HEK293 (cell line): ENCODE data around the gene NUP210.

Experiments
- BCL11A ChIP-seq: fragments of 450-650 bp; formaldehyde crosslinking; IDR thresholded peaks from 2 replicates; pipeline ENCODE4 v1.5.1; 2016; ENCODE audit warnings: low read depth, missing biosample characterization, missing genetic modification characterization
- FEZF1 ChIP-seq: fragments of 450-650 bp; formaldehyde crosslinking; IDR thresholded peaks from 2 replicates; pipeline ENCODE4 v1.5.1; 2016; ENCODE audit warnings: missing biosample characterization, missing genetic modification characterization
- GLIS2 ChIP-seq: fragments of 450-650 bp; formaldehyde crosslinking; IDR thresholded peaks from 2 replicates; pipeline ENCODE4 v1.5.1; 2016; ENCODE audit warnings: missing biosample characterization, missing genetic modification characterization
- HOXA7 ChIP-seq: sonication (generic); formaldehyde crosslinking; IDR thresholded peaks from 2 replicates; pipeline ENCODE4 v1.8.1; 2022; ENCODE audit warnings: missing genetic modification reagents, borderline replicate concordance
- KLF7 ChIP-seq: fragments of 450-650 bp; formaldehyde crosslinking; IDR thresholded peaks from 2 replicates; pipeline ENCODE4 v1.5.1; 2016; ENCODE audit warnings: missing biosample characterization, missing genetic modification characterization, borderline replicate concordance
- PATZ1 ChIP-seq: fragments of 450-650 bp; formaldehyde crosslinking; IDR thresholded peaks from 2 replicates; pipeline ENCODE4 v1.5.1; 2016; ENCODE audit warnings: missing biosample characterization, missing genetic modification characterization
- SCRT1 ChIP-seq: fragments of 450-650 bp; formaldehyde crosslinking; IDR thresholded peaks from 2 replicates; pipeline ENCODE4 v1.5.1; 2016; ENCODE audit warnings: missing biosample characterization, missing genetic modification characterization, borderline replicate concordance
- SP3 ChIP-seq: fragments of 450-650 bp; formaldehyde crosslinking; IDR thresholded peaks from 2 replicates; pipeline ENCODE4 v1.5.1; 2016; ENCODE audit warnings: missing biosample characterization, missing genetic modification characterization
- ZBTB1 ChIP-seq: fragments of 450-650 bp; formaldehyde crosslinking; IDR thresholded peaks from 2 replicates; pipeline ENCODE4 v1.5.1; 2016; ENCODE audit warnings: missing biosample characterization, missing genetic modification characterization
- ZBTB10 ChIP-seq: fragments of 450-650 bp; formaldehyde crosslinking; IDR thresholded peaks from 2 replicates; pipeline ENCODE4 v1.5.1; 2016; ENCODE audit warnings: missing biosample characterization, missing genetic modification characterization
- ZBTB20 ChIP-seq: fragments of 450-650 bp; formaldehyde crosslinking; IDR thresholded peaks from 2 replicates; pipeline ENCODE4 v1.5.1; 2016; ENCODE audit warnings: missing biosample characterization, missing genetic modification characterization
- ZEB2 ChIP-seq: fragments of 450-650 bp; formaldehyde crosslinking; IDR thresholded peaks from 2 replicates; pipeline ENCODE4 v1.5.1; 2016; ENCODE audit warnings: missing biosample characterization, missing genetic modification characterization
- ZFP69B ChIP-seq: fragments of 450-650 bp; formaldehyde crosslinking; IDR thresholded peaks from 2 replicates; pipeline ENCODE4 v1.5.1; 2016; ENCODE audit warnings: missing biosample characterization, missing genetic modification characterization
- ZNF121 ChIP-seq: fragments of 450-650 bp; formaldehyde crosslinking; IDR thresholded peaks from 2 replicates; pipeline ENCODE4 v1.5.1; 2016; ENCODE audit warnings: missing biosample characterization, missing genetic modification characterization
- ZNF146 ChIP-seq: fragments of 450-650 bp; formaldehyde crosslinking; IDR thresholded peaks from 2 replicates; pipeline ENCODE4 v1.5.1; 2016; ENCODE audit warnings: missing biosample characterization, missing genetic modification characterization
- ZNF155 ChIP-seq: fragments of 450-650 bp; formaldehyde crosslinking; IDR thresholded peaks from 2 replicates; pipeline ENCODE4 v1.5.1; 2016; ENCODE audit warnings: missing biosample characterization, missing genetic modification characterization
- ZNF16 ChIP-seq: fragments of 450-650 bp; formaldehyde crosslinking; IDR thresholded peaks from 2 replicates; pipeline ENCODE4 v1.5.1; 2016; ENCODE audit warnings: low read depth, missing biosample characterization, missing genetic modification characterization
- ZNF175 ChIP-seq: fragments of 450-650 bp; formaldehyde crosslinking; IDR thresholded peaks from 2 replicates; pipeline ENCODE4 v1.5.1; 2016; ENCODE audit warnings: missing biosample characterization, missing genetic modification characterization
- ZNF18 ChIP-seq: fragments of 450-650 bp; formaldehyde crosslinking; IDR thresholded peaks from 2 replicates; pipeline ENCODE4 v1.5.1; 2016; ENCODE audit warnings: missing biosample characterization, missing genetic modification characterization
- ZNF184 ChIP-seq: fragments of 450-650 bp; IDR thresholded peaks from 2 replicates; pipeline ENCODE4 v1.5.1; 2018; ENCODE audit warnings: missing biosample characterization, mild to moderate bottlenecking, missing genetic modification characterization
- ZNF19 ChIP-seq: fragments of 450-650 bp; formaldehyde crosslinking; IDR thresholded peaks from 2 replicates; pipeline ENCODE4; 2016; ENCODE audit warnings: missing biosample characterization, missing genetic modification characterization, low read depth
- ZNF2 ChIP-seq: fragments of 450-650 bp; formaldehyde crosslinking; IDR thresholded peaks from 2 replicates; pipeline ENCODE4 v1.5.1; 2016; ENCODE audit warnings: missing biosample characterization, missing genetic modification characterization
- ZNF202 ChIP-seq: fragments of 450-650 bp; formaldehyde crosslinking; IDR thresholded peaks from 2 replicates; pipeline ENCODE4 v1.5.1; 2016; ENCODE audit warnings: missing biosample characterization, missing genetic modification characterization, borderline replicate concordance
- ZNF214 ChIP-seq: fragments of 450-650 bp; formaldehyde crosslinking; IDR thresholded peaks from 2 replicates; pipeline ENCODE4 v1.5.1; 2017; ENCODE audit warnings: missing biosample characterization, mild to moderate bottlenecking, missing genetic modification characterization, borderline replicate concordance
- ZNF274 ChIP-seq, 2 experiments: fragments of 200-500 bp in 1 of 2; fragments of 450-650 bp in 1 of 2; sonication (Bioruptor generic) in 1 of 2; formaldehyde crosslinking in 1 of 2; IDR thresholded peaks; 2 replicates each; pipeline versions ENCODE4 v1.5.1 to v1.6.1; 2014 to 2016; ENCODE audit warnings: borderline replicate concordance in 1 of 2, inconsistent platforms in 1 of 2, low read length in 1 of 2, missing biosample characterization in 1 of 2, missing genetic modification characterization in 1 of 2
- ZNF335 ChIP-seq: fragments of 450-650 bp; formaldehyde crosslinking; conservative IDR thresholded peaks from 2 replicates; pipeline ENCODE4 v1.5.1; 2016; ENCODE audit warnings: missing biosample characterization, missing genetic modification characterization
- ZNF37A ChIP-seq: fragments of 450-650 bp; IDR thresholded peaks from 2 replicates; pipeline ENCODE4 v1.5.1; 2018; ENCODE audit warnings: missing biosample characterization, missing genetic modification characterization
- ZNF416 ChIP-seq: fragments of 450-650 bp; formaldehyde crosslinking; IDR thresholded peaks from 2 replicates; pipeline ENCODE4 v1.5.1; 2016; ENCODE audit warnings: missing biosample characterization, missing genetic modification characterization
- ZNF555 ChIP-seq: fragments of 450-650 bp; formaldehyde crosslinking; conservative IDR thresholded peaks from 2 replicates; pipeline ENCODE4 v1.5.1; 2017; ENCODE audit warnings: missing biosample characterization, mild to moderate bottlenecking, missing genetic modification characterization, inconsistent platforms
- ZNF561 ChIP-seq: fragments of 450-650 bp; IDR thresholded peaks from 2 replicates; pipeline ENCODE4 v1.5.1; 2018; ENCODE audit warnings: missing biosample characterization, missing genetic modification characterization, borderline replicate concordance
- ZNF654 ChIP-seq: fragments of 450-650 bp; formaldehyde crosslinking; IDR thresholded peaks from 2 replicates; pipeline ENCODE4 v1.5.1; 2016; ENCODE audit warnings: low read depth, missing biosample characterization, missing genetic modification characterization
- ZNF76 ChIP-seq: fragments of 450-650 bp; formaldehyde crosslinking; IDR thresholded peaks from 2 replicates; pipeline ENCODE4; 2016; ENCODE audit warnings: low read depth, missing biosample characterization, missing genetic modification characterization, borderline replicate concordance
- ZNF777 ChIP-seq: fragments of 450-650 bp; formaldehyde crosslinking; IDR thresholded peaks from 2 replicates; pipeline ENCODE4 v1.5.1; 2017; ENCODE audit warnings: missing biosample characterization, missing genetic modification characterization, borderline replicate concordance
- ZSCAN30 ChIP-seq: fragments of 450-650 bp; IDR thresholded peaks from 2 replicates; pipeline ENCODE4 v1.5.1; 2018; ENCODE audit warnings: missing biosample characterization, mild to moderate bottlenecking, missing genetic modification characterization, moderate library complexity
- ZXDB ChIP-seq: fragments of 450-650 bp; formaldehyde crosslinking; IDR thresholded peaks from 2 replicates; pipeline ENCODE4 v1.5.1; 2016; ENCODE audit warnings: missing biosample characterization, missing genetic modification characterization

NUP210 gene

GRCh38 chr3:13461169-13462124 is 41.3 kb upstream of the NUP210 start (continued):
- no peak for TF ChIP-seq FEZF1 (tag by site-specific recombination)
- no peak for TF ChIP-seq ZBTB20 (tag by site-specific recombination)
- TF ChIP-seq ZXDB = no peak
- TF ChIP-seq ZNF561 (tag by site-specific recombination) = peak; percentile 59
- no peak for TF ChIP-seq HOXA7 (CRISPR knock-in tag)
- TF ChIP-seq ZNF555 = no peak
- peak; percentile 50; the same call in 1 of the 2 replicates for TF ChIP-seq ZSCAN30 (tag by site-specific recombination)
- TF ChIP-seq KLF7 (tag by site-specific recombination) = no peak
- no peak for TF ChIP-seq ZNF121
- TF ChIP-seq ZNF202 = no peak
- TF ChIP-seq ZNF16 (tag by site-specific recombination) = no peak
- no peak for TF ChIP-seq BCL11A (tag by site-specific recombination)
- TF ChIP-seq SP3 (tag by site-specific recombination) = no peak
- peak; percentile 74 for TF ChIP-seq ZNF654
- peak; percentile 55; the same call in 1 of the 2 replicates for TF ChIP-seq ZNF76
- TF ChIP-seq ZNF155 (tag by site-specific recombination) = no peak
- TF ChIP-seq ZNF37A (tag by site-specific recombination) = no peak
- TF ChIP-seq ZBTB10 = peak; percentile 44; the same call in 1 of the 2 replicates
- no peak for TF ChIP-seq ZNF777 (tag by site-specific recombination)
- 0 out of 2 replicates have a peak, but pooled peaks have one; percentile 53 for TF ChIP-seq ZEB2 (tag by site-specific recombination)
- no peak for TF ChIP-seq ZNF214 (tag by site-specific recombination)
- peak; percentile 71 for TF ChIP-seq PATZ1 (tag by site-specific recombination)
- TF ChIP-seq ZNF335 = peak; percentile 67
- TF ChIP-seq ZNF146 = no peak
- no peak for TF ChIP-seq ZNF416 (tag by site-specific recombination)
- TF ChIP-seq ZNF2 (tag by site-specific recombination) = peak; percentile 99
- TF ChIP-seq ZFP69B (tag by site-specific recombination) = peak; percentile 99
- no peak for TF ChIP-seq ZBTB1 (tag by site-specific recombination)
- no peak for TF ChIP-seq ZNF19 (tag by site-specific recombination)
- no peak for TF ChIP-seq ZNF274 (IDR thresholded peaks at IDR 0.05; ENCODE audit: low read length)
- no peak for TF ChIP-seq ZNF274 (tag by site-specific recombination; IDR thresholded peaks at IDR 0.05; ENCODE audit: borderline replicate concordance)
- no peak for TF ChIP-seq ZNF18
- TF ChIP-seq ZNF175 = no peak
- no peak for TF ChIP-seq SCRT1 (tag by site-specific recombination)
- TF ChIP-seq GLIS2 (tag by site-specific recombination) = peak; percentile 91
- peak; percentile 27; the same call in 1 of the 2 replicates for TF ChIP-seq ZNF184 (tag by site-specific recombination)
